OCI-LY1 (cell line): ENCODE data around the gene TRRAP.

ENCODE experiments used
- EZH2 ChIP-seq: fragments of 200-600 bp; sonication (generic), shearing (Covaris generic); IDR thresholded peaks from 2 replicates; pipeline ENCODE4 v1.8.0; 2017; ENCODE audit warnings: borderline replicate concordance, mixed run types, mild to moderate bottlenecking, antibody characterized with exemption, low read length, moderate library complexity, mixed read lengths
- TF ChIP-seq, protein P1 (sequence below): fragments of 200-600 bp; sonication (generic), shearing (Covaris generic); IDR thresholded peaks from 2 replicates; pipeline ENCODE4 v1.5.1; 2017; ENCODE audit warnings: mild to moderate bottlenecking, antibody characterized with exemption, low read length, moderate library complexity, mixed read lengths

DNA sequence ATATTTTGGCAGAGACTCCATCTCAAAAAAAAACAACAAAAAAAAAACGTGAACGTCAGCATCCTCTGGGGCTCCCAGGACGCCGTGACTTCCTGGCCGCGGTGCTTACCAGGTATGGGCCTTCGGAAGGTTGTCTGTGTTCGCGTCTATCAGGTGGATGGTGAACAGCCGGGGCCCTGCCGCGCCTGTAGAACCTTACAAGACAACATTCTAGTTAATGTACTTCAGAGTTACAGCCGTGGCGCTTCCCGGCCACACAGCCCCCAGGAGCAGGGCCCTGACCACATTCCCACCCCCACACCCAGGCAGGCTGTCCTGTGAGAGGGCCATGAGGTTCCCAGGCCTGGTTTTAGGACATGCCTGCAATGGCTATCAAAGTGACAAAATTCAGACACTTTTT, 154.6 kb downstream of the TRRAP start:
- no peak for TF ChIP-seq EZH2
- TF ChIP-seq, protein P1, sequence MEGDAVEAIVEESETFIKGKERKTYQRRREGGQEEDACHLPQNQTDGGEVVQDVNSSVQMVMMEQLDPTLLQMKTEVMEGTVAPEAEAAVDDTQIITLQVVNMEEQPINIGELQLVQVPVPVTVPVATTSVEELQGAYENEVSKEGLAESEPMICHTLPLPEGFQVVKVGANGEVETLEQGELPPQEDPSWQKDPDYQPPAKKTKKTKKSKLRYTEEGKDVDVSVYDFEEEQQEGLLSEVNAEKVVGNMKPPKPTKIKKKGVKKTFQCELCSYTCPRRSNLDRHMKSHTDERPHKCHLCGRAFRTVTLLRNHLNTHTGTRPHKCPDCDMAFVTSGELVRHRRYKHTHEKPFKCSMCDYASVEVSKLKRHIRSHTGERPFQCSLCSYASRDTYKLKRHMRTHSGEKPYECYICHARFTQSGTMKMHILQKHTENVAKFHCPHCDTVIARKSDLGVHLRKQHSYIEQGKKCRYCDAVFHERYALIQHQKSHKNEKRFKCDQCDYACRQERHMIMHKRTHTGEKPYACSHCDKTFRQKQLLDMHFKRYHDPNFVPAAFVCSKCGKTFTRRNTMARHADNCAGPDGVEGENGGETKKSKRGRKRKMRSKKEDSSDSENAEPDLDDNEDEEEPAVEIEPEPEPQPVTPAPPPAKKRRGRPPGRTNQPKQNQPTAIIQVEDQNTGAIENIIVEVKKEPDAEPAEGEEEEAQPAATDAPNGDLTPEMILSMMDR: no peak
